WTC11 (cell line): Measurements from ENCODE around the gene ZC3H14. TPM values are rescaled to one million over a fixed set of nuclear protein-coding genes. Genes with fewer than 3 reads are reported as not detected.
A peak's percentile ranks its signal among the peaks of the same experiment; 100 is the strongest.

Experiments used
- ATAC-seq: fragments of 200-7000 bp; cut with Tn5 transposase; 2 replicates; pipeline ENCODE4 v1.10.0; 2021; ENCODE audit warnings: mild to moderate bottlenecking, moderate library complexity
- CTCF ChIA-PET: fragments of 300-600 bp; sonication (Branson Sonifier 250); formaldehyde crosslinking; loops from one replicate; lab custom pipeline; 2021; ENCODE audit warnings: antibody characterized with exemption; lab: Charles Lee
- POLR2A ChIA-PET: fragments of 350-600 bp; sonication (Branson Sonifier 250); formaldehyde crosslinking; loops from one replicate; lab custom pipeline; 2021; ENCODE audit warnings: antibody characterized with exemption; lab: Charles Lee
- DNase-seq: peaks from one replicate; pipeline ENCODE4 v3.0.0; 2021; ENCODE audit warnings: low spot score
- H3K27ac Mint-ChIP-seq: 2 replicates; pipeline ENCODE4 v1.8.0; 2021; ENCODE audit warnings: mixed read lengths
- H3K27me3 Mint-ChIP-seq: 2 replicates; pipeline ENCODE4 v1.8.0; 2021; ENCODE audit warnings: low read depth, mild to moderate bottlenecking, moderate library complexity, mixed read lengths
- H3K36me3 Mint-ChIP-seq: 2 replicates; pipeline ENCODE4 v1.8.0; 2021; ENCODE audit warnings: mixed read lengths
- H3K4me1 Mint-ChIP-seq: 2 replicates; pipeline ENCODE4 v1.8.0; 2022; ENCODE audit warnings: mixed read lengths
- H3K4me3 Mint-ChIP-seq: 2 replicates; pipeline ENCODE4 v1.8.0; 2021; ENCODE audit warnings: mild to moderate bottlenecking, moderate library complexity, mixed read lengths
- H3K9me3 Mint-ChIP-seq: 2 replicates; pipeline ENCODE4 v1.8.0; 2021; ENCODE audit warnings: mixed read lengths
- ATF1 ChIP-seq: sonication (generic); formaldehyde crosslinking; IDR thresholded peaks from 2 replicates; pipeline ENCODE4 v1.8.1; 2023; ENCODE audit warnings: mild to moderate bottlenecking, moderate library complexity, missing genetic modification reagents
- EMX1 ChIP-seq: fragments of 250-450 bp; sonication (Bioruptor Pico); IDR thresholded peaks from 2 replicates; pipeline ENCODE4 v1.8.0; 2021; ENCODE audit warnings: mild to moderate bottlenecking
- ETV6 ChIP-seq: sonication (generic); formaldehyde crosslinking; IDR thresholded peaks from 2 replicates; pipeline ENCODE4 v1.8.1; 2022; ENCODE audit warnings: mild to moderate bottlenecking, missing genetic modification reagents
- FOXP1 ChIP-seq: sonication (generic); formaldehyde crosslinking; IDR thresholded peaks from 2 replicates; pipeline ENCODE4 v1.8.0; 2022; ENCODE audit warnings: missing genetic modification reagents, mild to moderate bottlenecking, moderate library complexity, borderline replicate concordance
- GRHL2 ChIP-seq: fragments of 250-450 bp; sonication (Bioruptor Pico); IDR thresholded peaks from 2 replicates; pipeline ENCODE4 v1.8.0; 2022; ENCODE audit warnings: mild to moderate bottlenecking, moderate library complexity; ENCODE audit not compliant: insufficient replicate concordance, severe bottlenecking
- GTF2I ChIP-seq: fragments of 250-450 bp; sonication (Bioruptor Pico); conservative IDR thresholded peaks from 2 replicates; pipeline ENCODE4 v1.4.0; 2021; ENCODE audit warnings: mild to moderate bottlenecking
- HMGA2 ChIP-seq: fragments of 250-450 bp; sonication (Bioruptor Pico); IDR thresholded peaks from 2 replicates; pipeline ENCODE4 v1.4.0; 2021; ENCODE audit warnings: mild to moderate bottlenecking, moderate library complexity
- IRF2 ChIP-seq: sonication (generic); formaldehyde crosslinking; IDR thresholded peaks from 2 replicates; pipeline ENCODE4 v1.8.0; 2022; ENCODE audit warnings: low read depth, missing genetic modification reagents, borderline replicate concordance
- JAZF1 ChIP-seq: fragments of 250-450 bp; sonication (Bioruptor Pico); IDR thresholded peaks from 2 replicates; pipeline ENCODE4 v1.9.0; 2021; ENCODE audit warnings: moderate library complexity, mild to moderate bottlenecking, inconsistent platforms
- JUN ChIP-seq: sonication (generic); formaldehyde crosslinking; IDR thresholded peaks from 2 replicates; pipeline ENCODE4 v1.8.0; 2023; ENCODE audit warnings: mild to moderate bottlenecking, missing genetic modification reagents
- KAT7 ChIP-seq: sonication (generic); formaldehyde crosslinking; IDR thresholded peaks from 2 replicates; pipeline ENCODE4 v1.8.1; 2023; ENCODE audit warnings: missing genetic modification reagents, mild to moderate bottlenecking, borderline replicate concordance
- MYBL2 ChIP-seq: sonication (generic); formaldehyde crosslinking; IDR thresholded peaks from 2 replicates; pipeline ENCODE4 v1.8.1; 2023; ENCODE audit warnings: mild to moderate bottlenecking, moderate library complexity, missing genetic modification reagents
- NFYB ChIP-seq: sonication (generic); formaldehyde crosslinking; conservative IDR thresholded peaks from 2 replicates; pipeline ENCODE4 v1.8.0; 2022; ENCODE audit warnings: low read depth, missing genetic modification reagents
- OVOL2 ChIP-seq: fragments of 250-450 bp; sonication (Bioruptor Pico); IDR thresholded peaks from 2 replicates; pipeline ENCODE4 v1.9.0; 2021; ENCODE audit warnings: mild to moderate bottlenecking, borderline replicate concordance
- PRRX2 ChIP-seq: fragments of 250-450 bp; sonication (Bioruptor Pico); IDR thresholded peaks from 2 replicates; pipeline ENCODE4 v1.8.0; 2021; ENCODE audit warnings: mild to moderate bottlenecking
- SP1 ChIP-seq: sonication (generic); formaldehyde crosslinking; conservative IDR thresholded peaks from 2 replicates; pipeline ENCODE4 v1.8.1; 2022; ENCODE audit warnings: missing genetic modification reagents
- ZBTB21 ChIP-seq: sonication (generic); formaldehyde crosslinking; IDR thresholded peaks from 2 replicates; pipeline ENCODE4 v1.8.1; 2023; ENCODE audit warnings: mild to moderate bottlenecking, missing genetic modification reagents, borderline replicate concordance
- ZNF232 ChIP-seq: sonication (generic); formaldehyde crosslinking; IDR thresholded peaks from 2 replicates; pipeline ENCODE4 v1.8.0; 2022; ENCODE audit warnings: mild to moderate bottlenecking, missing genetic modification reagents
- ZNF263 ChIP-seq: sonication (generic); formaldehyde crosslinking; IDR thresholded peaks from 2 replicates; pipeline ENCODE4 v1.8.1; 2022; ENCODE audit warnings: low read depth, mild to moderate bottlenecking, moderate library complexity, missing genetic modification reagents
- ZNF423 ChIP-seq: fragments of 250-450 bp; sonication (Bioruptor Pico); IDR thresholded peaks from 2 replicates; pipeline ENCODE4 v2.1.2; 2022; ENCODE audit warnings: mild to moderate bottlenecking, moderate library complexity
- total RNA-seq: library from RNA; stranded (reverse); gene quantifications from 3 replicates; pipeline ENCODE4 v1.2.3, GENCODE V29; 2021
- TF ChIP-seq, protein P1 (sequence below): sonication (generic); formaldehyde crosslinking; IDR thresholded peaks from 2 replicates; pipeline ENCODE4 v1.8.1; 2023; ENCODE audit warnings: mild to moderate bottlenecking, missing genetic modification reagents
- TF ChIP-seq, protein P2 (sequence below): sonication (generic); formaldehyde crosslinking; IDR thresholded peaks from 2 replicates; pipeline ENCODE4 v1.8.0; 2023; ENCODE audit warnings: missing genetic modification reagents, mild to moderate bottlenecking, borderline replicate concordance
- TF ChIP-seq, protein P3 (sequence below): fragments of 250-450 bp; sonication (Bioruptor Pico); IDR thresholded peaks from 2 replicates; pipeline ENCODE4 v1.9.0; 2021; ENCODE audit warnings: mild to moderate bottlenecking
- TF ChIP-seq, protein P4 (sequence below): fragments of 250-450 bp; sonication (Bioruptor Pico); IDR thresholded peaks from 2 replicates; pipeline ENCODE4 v1.8.0; 2021; ENCODE audit warnings: mild to moderate bottlenecking
- TF ChIP-seq, protein P5 (sequence below): sonication (generic); formaldehyde crosslinking; IDR thresholded peaks from 2 replicates; pipeline ENCODE4 v1.8.1; 2023; ENCODE audit warnings: mild to moderate bottlenecking, missing genetic modification reagents, moderate library complexity
- TF ChIP-seq, protein P6 (sequence below): sonication (generic); formaldehyde crosslinking; IDR thresholded peaks from 2 replicates; pipeline ENCODE4 v1.8.0; 2022; ENCODE audit warnings: mild to moderate bottlenecking, missing genetic modification reagents
- TF ChIP-seq, protein P7 (sequence below): sonication (generic); formaldehyde crosslinking; IDR thresholded peaks from 2 replicates; pipeline ENCODE4 v1.8.0; 2022; ENCODE audit warnings: mild to moderate bottlenecking, missing genetic modification reagents

ZC3H14 gene
- total RNA-seq, 1 experiment from 2014 or later: 64.9 TPM

DNA sequence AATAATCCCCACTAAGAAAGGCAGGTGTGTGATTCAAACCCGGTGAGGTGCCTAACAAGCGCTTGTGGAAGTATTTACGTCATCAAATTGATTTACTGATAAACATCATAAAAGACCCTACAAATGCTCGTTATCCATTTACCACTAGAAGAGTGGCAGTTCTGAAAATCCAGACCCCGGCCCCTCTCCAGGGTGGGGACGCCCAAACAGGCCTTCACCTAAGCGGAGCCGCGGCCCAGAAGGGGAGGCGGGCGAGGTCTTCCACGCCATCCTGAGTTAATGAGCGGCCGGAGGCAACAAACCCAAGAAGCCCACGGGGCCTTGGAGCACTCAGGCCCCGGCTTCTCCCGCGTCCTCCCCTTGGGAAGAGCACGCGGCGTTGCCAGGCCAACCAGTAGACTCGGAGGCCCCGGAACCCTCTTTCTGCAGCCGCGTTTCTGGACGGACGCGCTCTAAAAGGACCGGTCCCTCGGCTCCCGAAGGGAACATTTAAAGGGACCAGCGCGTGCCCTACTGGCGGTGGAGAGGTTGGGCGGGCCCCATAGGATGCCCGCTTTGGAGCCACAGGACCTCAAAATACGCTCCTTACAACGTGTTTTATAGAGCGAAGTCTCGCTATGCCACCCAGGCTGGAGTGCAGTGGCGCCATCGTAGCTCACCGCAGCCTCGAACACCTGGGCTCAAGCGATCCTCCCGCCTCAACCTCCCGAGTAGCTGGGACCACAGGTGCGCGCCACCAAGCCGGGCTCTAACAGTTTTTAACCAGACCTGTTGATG lies 11.6 kb upstream of the ZC3H14 start:
- ATAC-seq: peak; percentile 82
- H3K27ac Mint-ChIP-seq: peak overlapping the region; percentile 63; the same call in 1 of the 2 replicates
- peaks cover 18% of the 10 kb centered on the region for H3K4me1 Mint-ChIP-seq
- H3K27me3 Mint-ChIP-seq: peaks cover 4% of the 10 kb centered on the region; the same call in 1 of the 2 replicates
- POLR2A ChIA-PET: interaction anchor here (0.7 kb wide), 1 partner anchor 12 kb away, joined by 3 read pairs; no protein-coding TSS in a partner anchor
- no peaks in the 10 kb centered on the region for H3K9me3 Mint-ChIP-seq
- H3K36me3 Mint-ChIP-seq: peaks cover 6% of the 10 kb centered on the region; the same call in 1 of the 2 replicates
- CTCF ChIA-PET: interaction anchor here (1.2 kb wide), 1 partner anchor 362 kb away, joined by 4 read pairs; no protein-coding TSS in a partner anchor
- DNase-seq: peak; percentile 86
- peak overlapping the region; percentile 81 for H3K4me3 Mint-ChIP-seq
- TF ChIP-seq MYBL2 (CRISPR knock-in tag) (peak; percentile 68; the same call in 1 of the 2 replicates), GRHL2 (CRISPR knock-in tag) (no peak), ZNF423 (peak; percentile 55; the same call in 1 of the 2 replicates), IRF2 (CRISPR knock-in tag) (no peak), SP1 (CRISPR knock-in tag) (peak; percentile 74), ZNF263 (CRISPR knock-in tag) (peak; percentile 64; the same call in 1 of the 2 replicates), JAZF1 (CRISPR knock-in tag) (no peak), JUN (CRISPR knock-in tag) (no peak), NFYB (CRISPR knock-in tag) (no peak), OVOL2 (no peak), FOXP1 (peak; percentile 69; the same call in 1 of the 2 replicates), ATF1 (CRISPR knock-in tag) (no peak), EMX1 (CRISPR knock-in tag) (no peak), GTF2I (CRISPR knock-in tag) (0 out of 2 replicates have a peak, but pooled peaks have one; percentile 51), ZBTB21 (CRISPR knock-in tag) (no peak), ZNF232 (CRISPR knock-in tag) (no peak), HMGA2 (CRISPR knock-in tag) (no peak), KAT7 (CRISPR knock-in tag) (no peak), PRRX2 (CRISPR knock-in tag) (no peak), ETV6 (peak; percentile 88)
- TF ChIP-seq, protein P1, sequence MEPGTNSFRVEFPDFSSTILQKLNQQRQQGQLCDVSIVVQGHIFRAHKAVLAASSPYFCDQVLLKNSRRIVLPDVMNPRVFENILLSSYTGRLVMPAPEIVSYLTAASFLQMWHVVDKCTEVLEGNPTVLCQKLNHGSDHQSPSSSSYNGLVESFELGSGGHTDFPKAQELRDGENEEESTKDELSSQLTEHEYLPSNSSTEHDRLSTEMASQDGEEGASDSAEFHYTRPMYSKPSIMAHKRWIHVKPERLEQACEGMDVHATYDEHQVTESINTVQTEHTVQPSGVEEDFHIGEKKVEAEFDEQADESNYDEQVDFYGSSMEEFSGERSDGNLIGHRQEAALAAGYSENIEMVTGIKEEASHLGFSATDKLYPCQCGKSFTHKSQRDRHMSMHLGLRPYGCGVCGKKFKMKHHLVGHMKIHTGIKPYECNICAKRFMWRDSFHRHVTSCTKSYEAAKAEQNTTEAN (CRISPR knock-in tag): 0 out of 2 replicates have a peak, but pooled peaks have one; percentile 12
- TF ChIP-seq, protein P2, sequence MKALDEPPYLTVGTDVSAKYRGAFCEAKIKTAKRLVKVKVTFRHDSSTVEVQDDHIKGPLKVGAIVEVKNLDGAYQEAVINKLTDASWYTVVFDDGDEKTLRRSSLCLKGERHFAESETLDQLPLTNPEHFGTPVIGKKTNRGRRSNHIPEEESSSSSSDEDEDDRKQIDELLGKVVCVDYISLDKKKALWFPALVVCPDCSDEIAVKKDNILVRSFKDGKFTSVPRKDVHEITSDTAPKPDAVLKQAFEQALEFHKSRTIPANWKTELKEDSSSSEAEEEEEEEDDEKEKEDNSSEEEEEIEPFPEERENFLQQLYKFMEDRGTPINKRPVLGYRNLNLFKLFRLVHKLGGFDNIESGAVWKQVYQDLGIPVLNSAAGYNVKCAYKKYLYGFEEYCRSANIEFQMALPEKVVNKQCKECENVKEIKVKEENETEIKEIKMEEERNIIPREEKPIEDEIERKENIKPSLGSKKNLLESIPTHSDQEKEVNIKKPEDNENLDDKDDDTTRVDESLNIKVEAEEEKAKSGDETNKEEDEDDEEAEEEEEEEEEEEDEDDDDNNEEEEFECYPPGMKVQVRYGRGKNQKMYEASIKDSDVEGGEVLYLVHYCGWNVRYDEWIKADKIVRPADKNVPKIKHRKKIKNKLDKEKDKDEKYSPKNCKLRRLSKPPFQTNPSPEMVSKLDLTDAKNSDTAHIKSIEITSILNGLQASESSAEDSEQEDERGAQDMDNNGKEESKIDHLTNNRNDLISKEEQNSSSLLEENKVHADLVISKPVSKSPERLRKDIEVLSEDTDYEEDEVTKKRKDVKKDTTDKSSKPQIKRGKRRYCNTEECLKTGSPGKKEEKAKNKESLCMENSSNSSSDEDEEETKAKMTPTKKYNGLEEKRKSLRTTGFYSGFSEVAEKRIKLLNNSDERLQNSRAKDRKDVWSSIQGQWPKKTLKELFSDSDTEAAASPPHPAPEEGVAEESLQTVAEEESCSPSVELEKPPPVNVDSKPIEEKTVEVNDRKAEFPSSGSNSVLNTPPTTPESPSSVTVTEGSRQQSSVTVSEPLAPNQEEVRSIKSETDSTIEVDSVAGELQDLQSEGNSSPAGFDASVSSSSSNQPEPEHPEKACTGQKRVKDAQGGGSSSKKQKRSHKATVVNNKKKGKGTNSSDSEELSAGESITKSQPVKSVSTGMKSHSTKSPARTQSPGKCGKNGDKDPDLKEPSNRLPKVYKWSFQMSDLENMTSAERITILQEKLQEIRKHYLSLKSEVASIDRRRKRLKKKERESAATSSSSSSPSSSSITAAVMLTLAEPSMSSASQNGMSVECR: peak; percentile 19; the same call in 1 of the 2 replicates
- TF ChIP-seq, protein P3, sequence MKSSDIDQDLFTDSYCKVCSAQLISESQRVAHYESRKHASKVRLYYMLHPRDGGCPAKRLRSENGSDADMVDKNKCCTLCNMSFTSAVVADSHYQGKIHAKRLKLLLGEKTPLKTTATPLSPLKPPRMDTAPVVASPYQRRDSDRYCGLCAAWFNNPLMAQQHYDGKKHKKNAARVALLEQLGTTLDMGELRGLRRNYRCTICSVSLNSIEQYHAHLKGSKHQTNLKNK (CRISPR knock-in tag): no peak
- TF ChIP-seq, protein P4, sequence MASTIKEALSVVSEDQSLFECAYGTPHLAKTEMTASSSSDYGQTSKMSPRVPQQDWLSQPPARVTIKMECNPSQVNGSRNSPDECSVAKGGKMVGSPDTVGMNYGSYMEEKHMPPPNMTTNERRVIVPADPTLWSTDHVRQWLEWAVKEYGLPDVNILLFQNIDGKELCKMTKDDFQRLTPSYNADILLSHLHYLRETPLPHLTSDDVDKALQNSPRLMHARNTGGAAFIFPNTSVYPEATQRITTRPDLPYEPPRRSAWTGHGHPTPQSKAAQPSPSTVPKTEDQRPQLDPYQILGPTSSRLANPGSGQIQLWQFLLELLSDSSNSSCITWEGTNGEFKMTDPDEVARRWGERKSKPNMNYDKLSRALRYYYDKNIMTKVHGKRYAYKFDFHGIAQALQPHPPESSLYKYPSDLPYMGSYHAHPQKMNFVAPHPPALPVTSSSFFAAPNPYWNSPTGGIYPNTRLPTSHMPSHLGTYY (CRISPR knock-in tag): no peak
- TF ChIP-seq, protein P5, sequence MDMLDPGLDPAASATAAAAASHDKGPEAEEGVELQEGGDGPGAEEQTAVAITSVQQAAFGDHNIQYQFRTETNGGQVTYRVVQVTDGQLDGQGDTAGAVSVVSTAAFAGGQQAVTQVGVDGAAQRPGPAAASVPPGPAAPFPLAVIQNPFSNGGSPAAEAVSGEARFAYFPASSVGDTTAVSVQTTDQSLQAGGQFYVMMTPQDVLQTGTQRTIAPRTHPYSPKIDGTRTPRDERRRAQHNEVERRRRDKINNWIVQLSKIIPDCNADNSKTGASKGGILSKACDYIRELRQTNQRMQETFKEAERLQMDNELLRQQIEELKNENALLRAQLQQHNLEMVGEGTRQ (CRISPR knock-in tag): peak; percentile 35; the same call in 1 of the 2 replicates
- TF ChIP-seq, protein P6, sequence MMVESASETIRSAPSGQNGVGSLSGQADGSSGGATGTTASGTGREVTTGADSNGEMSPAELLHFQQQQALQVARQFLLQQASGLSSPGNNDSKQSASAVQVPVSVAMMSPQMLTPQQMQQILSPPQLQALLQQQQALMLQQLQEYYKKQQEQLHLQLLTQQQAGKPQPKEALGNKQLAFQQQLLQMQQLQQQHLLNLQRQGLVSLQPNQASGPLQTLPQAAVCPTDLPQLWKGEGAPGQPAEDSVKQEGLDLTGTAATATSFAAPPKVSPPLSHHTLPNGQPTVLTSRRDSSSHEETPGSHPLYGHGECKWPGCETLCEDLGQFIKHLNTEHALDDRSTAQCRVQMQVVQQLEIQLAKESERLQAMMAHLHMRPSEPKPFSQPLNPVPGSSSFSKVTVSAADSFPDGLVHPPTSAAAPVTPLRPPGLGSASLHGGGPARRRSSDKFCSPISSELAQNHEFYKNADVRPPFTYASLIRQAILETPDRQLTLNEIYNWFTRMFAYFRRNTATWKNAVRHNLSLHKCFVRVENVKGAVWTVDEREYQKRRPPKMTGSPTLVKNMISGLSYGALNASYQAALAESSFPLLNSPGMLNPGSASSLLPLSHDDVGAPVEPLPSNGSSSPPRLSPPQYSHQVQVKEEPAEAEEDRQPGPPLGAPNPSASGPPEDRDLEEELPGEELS: peak; percentile 17; the same call in 1 of the 2 replicates
- TF ChIP-seq, protein P7, sequence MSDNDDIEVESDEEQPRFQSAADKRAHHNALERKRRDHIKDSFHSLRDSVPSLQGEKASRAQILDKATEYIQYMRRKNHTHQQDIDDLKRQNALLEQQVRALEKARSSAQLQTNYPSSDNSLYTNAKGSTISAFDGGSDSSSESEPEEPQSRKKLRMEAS (CRISPR knock-in tag): peak; percentile 76; the same call in 1 of the 2 replicates
